Measurements from ENCODE around the gene RET. TPM values are rescaled to one million over a fixed set of nuclear protein-coding genes. Genes with fewer than 3 reads are reported as not detected.
A peak's percentile ranks its signal among the peaks of the same experiment; 100 is the strongest.

RET gene
- total RNA-seq, 1 experiment from 2014 or later: 68.0 TPM

- Histone ChIP-seq H3K4me1 (ENCODE audit: insufficient read depth, low read length, poor library complexity, severe bottlenecking) (peaks cover 4% of the 10 kb centered on the region), H3K9me3 (ENCODE audit: low read depth, low read length, poor library complexity, severe bottlenecking) (no peaks in the 10 kb centered on the region), H3K4me3 (ENCODE audit: low read depth, low read length, poor library complexity, severe bottlenecking) (no peak overlapping the region), H3K27ac (ENCODE audit: low read depth, low read length, poor library complexity, severe bottlenecking) (no peak overlapping the region), H3K27me3 (replicated peaks; ENCODE audit: insufficient read depth, low read depth, low read length, poor library complexity) (no peaks in the 10 kb centered on the region), H3K36me3 (ENCODE audit: insufficient read depth, low read length, poor library complexity, severe bottlenecking) (no peaks in the 10 kb centered on the region)
- POLR2A ChIA-PET (ENCODE audit: low non-redundant PET): interaction anchor here (0.5 kb wide), 1 partner anchor 41 kb away, joined by 4 read pairs; no protein-coding TSS in a partner anchor
- no peak for DNase-seq (ENCODE audit: low spot score)
- TF ChIP-seq CTCF (conservative IDR thresholded peaks at IDR 0.05; ENCODE audit: low read depth, low read length) (no peak), EZH2 (IDR thresholded peaks at IDR 0.05; ENCODE audit: borderline replicate concordance, low read depth, low read length, poor library complexity, severe bottlenecking) (no peak)
- intact Hi-C loops (cut with micrococcal nuclease; ENCODE audit: unreplicated experiment): no loop called here
- CTCF ChIA-PET: no interaction called here
- no TSS peak for BruUV-seq (replicated peaks)
These were observed 25.4 kb downstream of the RET start for GRCh38 chr10:43102063-43102828.

GRCh38 chr10:43105102-43105955 lies 28.5 kb downstream of the RET start:
- POLR2A ChIA-PET (ENCODE audit: low non-redundant PET): no interaction called here
- no peaks in the 10 kb centered on the region for H3K36me3 ChIP-seq (ENCODE audit: insufficient read depth, low read length, poor library complexity, severe bottlenecking)
- H3K9me3 ChIP-seq (ENCODE audit: low read depth, low read length, poor library complexity, severe bottlenecking): no peaks in the 10 kb centered on the region
- no peaks in the 10 kb centered on the region for H3K27me3 ChIP-seq (replicated peaks; ENCODE audit: insufficient read depth, low read depth, low read length, poor library complexity)
- no peak overlapping the region for H3K27ac ChIP-seq (ENCODE audit: low read depth, low read length, poor library complexity, severe bottlenecking)
- BruUV-seq (replicated peaks): no TSS peak
- peak; percentile 82 for DNase-seq (ENCODE audit: low spot score)
- H3K4me3 ChIP-seq (ENCODE audit: low read depth, low read length, poor library complexity, severe bottlenecking): peak overlapping the region; percentile 45
- TF ChIP-seq EZH2 (IDR thresholded peaks at IDR 0.05; ENCODE audit: borderline replicate concordance, low read depth, low read length, poor library complexity, severe bottlenecking): no peak
- peak; percentile 98 for TF ChIP-seq CTCF (conservative IDR thresholded peaks at IDR 0.05; ENCODE audit: low read depth, low read length)
- intact Hi-C loops (cut with micrococcal nuclease; ENCODE audit: unreplicated experiment): loop anchor here (1.0 to 2.0 kb wide), 2 partner anchors 239 to 353 kb away; no protein-coding TSS in a partner anchor
- H3K4me1 ChIP-seq (ENCODE audit: insufficient read depth, low read length, poor library complexity, severe bottlenecking): peaks cover 4% of the 10 kb centered on the region
- CTCF ChIA-PET: interaction anchor here (0.7 kb wide), 1 partner anchor 352 kb away, joined by 4 read pairs; no protein-coding TSS in a partner anchor

GRCh38 chr10:43105956-43106229 lies 29.0 kb downstream of the RET start:
- ChIA-PET POLR2A (ENCODE audit: low non-redundant PET) (no interaction called here), CTCF (no interaction called here)
- DNase-seq (ENCODE audit: low spot score): no peak
- no peaks in the 10 kb centered on the region for H3K27me3 ChIP-seq (replicated peaks; ENCODE audit: insufficient read depth, low read depth, low read length, poor library complexity)
- no peak overlapping the region for H3K4me3 ChIP-seq (ENCODE audit: low read depth, low read length, poor library complexity, severe bottlenecking)
- peaks cover 4% of the 10 kb centered on the region for H3K4me1 ChIP-seq (ENCODE audit: insufficient read depth, low read length, poor library complexity, severe bottlenecking)
- H3K27ac ChIP-seq (ENCODE audit: low read depth, low read length, poor library complexity, severe bottlenecking): no peak overlapping the region
- intact Hi-C loops (cut with micrococcal nuclease; ENCODE audit: unreplicated experiment): loop anchor here (1.0 to 2.0 kb wide), 2 partner anchors 240 to 353 kb away; no protein-coding TSS in a partner anchor
- H3K36me3 ChIP-seq (ENCODE audit: insufficient read depth, low read length, poor library complexity, severe bottlenecking): no peaks in the 10 kb centered on the region
- BruUV-seq (replicated peaks): no TSS peak
- TF ChIP-seq CTCF (conservative IDR thresholded peaks at IDR 0.05; ENCODE audit: low read depth, low read length) (no peak), EZH2 (IDR thresholded peaks at IDR 0.05; ENCODE audit: borderline replicate concordance, low read depth, low read length, poor library complexity, severe bottlenecking) (no peak)
- H3K9me3 ChIP-seq (ENCODE audit: low read depth, low read length, poor library complexity, severe bottlenecking): no peaks in the 10 kb centered on the region
